ENCODE measurements around the gene SCARB1. TPM values are rescaled to one million over a fixed set of nuclear protein-coding genes. Genes with fewer than 3 reads are reported as not detected.
"Not testable (repeated sequence)": the region's sequence is repeated elsewhere in the genome, so short reads cannot be mapped to it uniquely, and the experiment has no call there.

Gene SCARB1
- total RNA-seq, 1 donor from 2014 or later: 21.5 TPM

GRCh38 chr12:124906606-124907261 lies 43.1 kb upstream of the SCARB1 start:
- no peak overlapping the region for H3K27ac Mint-ChIP-seq
- H3K4me1 Mint-ChIP-seq (ENCODE audit: low read depth): peaks cover 20% of the 10 kb centered on the region
- no peak overlapping the region for H3K4me3 Mint-ChIP-seq (ENCODE audit: low read depth)

GRCh38 chr12:124904306-124905098 lies 40.8 kb upstream of the SCARB1 start:
- Mint-ChIP-seq H3K4me3 (ENCODE audit: low read depth) (no peak overlapping the region), H3K4me1 (ENCODE audit: low read depth) (peaks cover 16% of the 10 kb centered on the region), H3K36me3 (ENCODE audit: insufficient read depth) (no peaks in the 10 kb centered on the region), H3K9me3 (ENCODE audit: low read depth) (no peaks in the 10 kb centered on the region), H3K27ac (peak overlapping the region; percentile 62), H3K27me3 (peaks cover 3% of the 10 kb centered on the region)
- no peak for TF ChIP-seq CTCF (IDR thresholded peaks at IDR 0.05; ENCODE audit: unreplicated experiment)
- no peak for DNase-seq (ENCODE audit: low spot score, unreplicated experiment)

More at GRCh38 chr12:124906606-124907261, 43.1 kb upstream of the SCARB1 start:
- Mint-ChIP-seq H3K36me3 (ENCODE audit: insufficient read depth) (peaks cover 14% of the 10 kb centered on the region), H3K9me3 (ENCODE audit: low read depth) (no peaks in the 10 kb centered on the region), H3K27me3 (no peaks in the 10 kb centered on the region)
- TF ChIP-seq CTCF (IDR thresholded peaks at IDR 0.05; ENCODE audit: unreplicated experiment): peak; percentile 98
- peak; percentile 82 for DNase-seq (ENCODE audit: low spot score, unreplicated experiment)

- Mint-ChIP-seq H3K27me3 (peaks cover 3% of the 10 kb centered on the region), H3K4me1 (ENCODE audit: low read depth) (peaks cover 16% of the 10 kb centered on the region), H3K36me3 (ENCODE audit: insufficient read depth) (no peaks in the 10 kb centered on the region), H3K4me3 (ENCODE audit: low read depth) (no peak overlapping the region), H3K27ac (no peak overlapping the region), H3K9me3 (ENCODE audit: low read depth) (no peaks in the 10 kb centered on the region)
- no peak for TF ChIP-seq CTCF (IDR thresholded peaks at IDR 0.05; ENCODE audit: unreplicated experiment)
- DNase-seq (ENCODE audit: low spot score, unreplicated experiment): no peak
These were observed 39.3 kb upstream of the SCARB1 start for GRCh38 chr12:124902916-124903315.

- no peaks in the 10 kb centered on the region for H3K36me3 Mint-ChIP-seq (ENCODE audit: insufficient read depth)
- DNase-seq (ENCODE audit: low spot score, unreplicated experiment): no peak
- TF ChIP-seq CTCF (IDR thresholded peaks at IDR 0.05; ENCODE audit: unreplicated experiment): no peak
- no peaks in the 10 kb centered on the region for H3K9me3 Mint-ChIP-seq (ENCODE audit: low read depth)
- H3K27me3 Mint-ChIP-seq: peaks cover 3% of the 10 kb centered on the region
- H3K4me1 Mint-ChIP-seq (ENCODE audit: low read depth): peaks cover 14% of the 10 kb centered on the region
- H3K4me3 Mint-ChIP-seq (ENCODE audit: low read depth): no peak overlapping the region
- no peak overlapping the region for H3K27ac Mint-ChIP-seq
These were observed 37.3 kb upstream of the SCARB1 start for GRCh38 chr12:124901003-124901402.

GRCh38 chr12:124900345-124900795 lies 36.7 kb upstream of the SCARB1 start:
- H3K27ac Mint-ChIP-seq; H3K4me3 Mint-ChIP-seq (ENCODE audit: low read depth); H3K36me3 Mint-ChIP-seq (ENCODE audit: insufficient read depth); H3K9me3 Mint-ChIP-seq (ENCODE audit: low read depth); DNase-seq (ENCODE audit: low spot score, unreplicated experiment); H3K27me3 Mint-ChIP-seq: not testable (repeated sequence)
- peaks cover 12% of the 10 kb centered on the region for H3K4me1 Mint-ChIP-seq (ENCODE audit: low read depth)

Data from progenitor cell of endocrine pancreas (in vitro differentiated cells).